DMS114 treated with DMSO at 0.1 percent for 48 hours (cell line): ENCODE results near the gene GABBR2.

ENCODE experiments used
- DNase-seq: peaks from one replicate; lab custom pipeline; 2025; ENCODE audit not compliant: unreplicated experiment; lab: John Stamatoyannopoulos, UW

The GABBR2 gene

GRCh38 chr9:98451576-98451975 is 257.2 kb downstream of the GABBR2 start:
- no peak for DNase-seq

- no peak for DNase-seq
Observed at GRCh38 chr9:98450496-98450895, 258.2 kb downstream of the GABBR2 start.

- no peak for DNase-seq
Observed at GRCh38 chr9:98449871-98450270, 258.9 kb downstream of the GABBR2 start.

- no peak for DNase-seq
Observed at GRCh38 chr9:98445576-98445975, 263.2 kb downstream of the GABBR2 start.

- no peak for DNase-seq
Observed at GRCh38 chr9:98444601-98445000, 264.1 kb downstream of the GABBR2 start.

- DNase-seq: no peak
Observed at GRCh38 chr9:98442541-98442940, 266.2 kb downstream of the GABBR2 start.

GRCh38 chr9:98442114-98442513 is 266.6 kb downstream of the GABBR2 start:
- no peak for DNase-seq

GRCh38 chr9:98438666-98439065 is 270.1 kb downstream of the GABBR2 start:
- DNase-seq: no peak

GRCh38 chr9:98437458-98438034 is 271.2 kb downstream of the GABBR2 start:
- DNase-seq: no peak

- no peak for DNase-seq
Observed at GRCh38 chr9:98432960-98433359, 275.8 kb downstream of the GABBR2 start.

- no peak for DNase-seq
Observed at GRCh38 chr9:98432134-98432533, 276.6 kb downstream of the GABBR2 start.

GRCh38 chr9:98430535-98431292 is 278.0 kb downstream of the GABBR2 start:
- DNase-seq: no peak

GRCh38 chr9:98429613-98430012 is 279.1 kb downstream of the GABBR2 start:
- DNase-seq: no peak

GRCh38 chr9:98428454-98428853 is 280.3 kb downstream of the GABBR2 start:
- no peak for DNase-seq

GRCh38 chr9:98427491-98427890 is 281.2 kb downstream of the GABBR2 start:
- no peak for DNase-seq

- no peak for DNase-seq
Observed at GRCh38 chr9:98425079-98425478, 283.7 kb downstream of the GABBR2 start.

GRCh38 chr9:98419260-98419603 is 289.5 kb downstream of the GABBR2 start:
- DNase-seq: no peak

- DNase-seq: no peak
Observed at GRCh38 chr9:98418578-98419259, 290.0 kb downstream of the GABBR2 start.

GRCh38 chr9:98416294-98417248 is 292.2 kb downstream of the GABBR2 start:
- no peak for DNase-seq

GRCh38 chr9:98415782-98416181 is 293.0 kb downstream of the GABBR2 start:
- DNase-seq: no peak

GRCh38 chr9:98413084-98413483 is 295.7 kb downstream of the GABBR2 start:
- no peak for DNase-seq
